ENCODE results near the gene NTNG2. TPM values are rescaled to one million over a fixed set of nuclear protein-coding genes. Genes with fewer than 3 reads are reported as not detected.

The NTNG2 gene
- total and polyA plus RNA-seq, 9 of the 15 experiments (the other 6 are each of a cell fraction or from before 2014, with no cell fraction given), result 0.01 to 0.11 (median 0.09) TPM; not detected in 6

DNA sequence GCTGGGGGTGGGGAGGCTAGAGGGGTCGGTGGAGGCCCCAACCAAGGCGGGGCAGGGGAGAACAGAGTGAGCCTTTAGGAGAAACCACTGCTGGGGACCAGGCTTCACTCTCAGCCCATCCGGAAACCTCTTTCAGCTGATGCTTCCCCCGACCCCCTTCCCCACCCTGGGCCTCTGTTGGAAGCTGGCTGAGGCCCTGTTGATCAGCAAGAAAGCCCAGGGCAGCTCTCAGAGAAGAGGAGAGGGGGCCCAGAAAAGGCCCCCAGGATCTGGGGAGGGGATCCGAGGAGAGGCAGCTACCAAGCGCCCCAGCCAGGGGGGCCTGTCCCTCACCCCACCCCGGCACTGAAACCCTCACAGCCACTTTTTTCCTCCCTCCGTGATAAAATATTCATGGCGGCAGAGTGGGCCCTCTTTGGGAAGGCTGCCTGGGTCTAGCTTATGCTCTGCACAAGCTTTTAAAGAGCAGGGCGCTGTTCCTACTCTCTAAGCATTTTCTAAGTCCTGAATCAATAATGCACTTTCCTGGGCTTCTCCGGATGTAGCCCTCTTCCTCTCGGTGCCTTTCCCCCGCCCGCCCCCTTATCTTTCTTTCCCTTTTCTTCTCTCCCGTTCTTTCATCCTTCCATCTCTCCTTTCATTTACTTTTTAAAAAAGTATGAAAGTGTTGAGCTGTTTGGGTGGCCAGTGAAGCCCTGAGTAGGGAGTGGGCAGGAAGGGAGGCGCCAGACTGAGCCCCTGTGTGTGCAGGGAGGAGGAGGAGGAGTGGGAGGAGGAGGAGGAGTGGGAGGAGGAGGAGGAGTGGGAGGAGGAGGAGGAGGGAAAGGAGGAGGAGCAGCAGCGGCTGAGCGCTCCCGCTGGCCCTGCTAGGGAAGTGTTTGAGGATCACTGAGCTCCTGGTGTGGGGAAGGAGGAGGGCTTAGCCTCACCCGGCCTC, 23.5 kb downstream of the NTNG2 start:
- no peak overlapping the region for H2AFZ ChIP-seq (ENCODE audit: low read depth, low read length)
- no peak overlapping the region for H3K4me2 ChIP-seq (ENCODE audit: insufficient read depth, low read length)
- ATAC-seq (no peak), FAIRE-seq (no peak), DNase-seq (ENCODE audit: extremely low read depth in 1 of 4, low spot score in 3 of 4) (peak in 2 of 4 experiments; percentile 44 to 50)
- CTCF ChIA-PET (ENCODE audit: low intra/inter-chr PET ratio), result no interaction called here
- TF ChIP-seq ZNF263 (CRISPR knock-in tag; IDR thresholded peaks at IDR 0.05; ENCODE audit: borderline replicate concordance) (peak; percentile 95), RBM14 (IDR thresholded peaks at IDR 0.05; ENCODE audit: borderline replicate concordance, insufficient read depth, low read depth, low read length) (no peak), EGR1 (conservative IDR thresholded peaks at IDR 0.05) (peak; percentile 85), BRF1 (IDR thresholded peaks at IDR 0.05; ENCODE audit: borderline replicate concordance, extremely low read depth, insufficient read length) (no peak), ZNF133 (CRISPR knock-in tag; IDR thresholded peaks at IDR 0.05) (no peak), ZBTB17 (CRISPR knock-in tag; IDR thresholded peaks at IDR 0.05) (no peak)
- peaks cover 0 to 15% of the 10 kb centered on the region in 2 experiments; a peak in 2 of 5 replicates for H3K4me1 ChIP-seq (replicated peaks in 1 of 2; ENCODE audit: control insufficient read depth in 2 of 2, insufficient read depth in 2 of 2, low read length in 2 of 2)
- H3K79me2 ChIP-seq (ENCODE audit: control insufficient read depth, insufficient read depth, low read length), result no peaks in the 10 kb centered on the region
- no peaks in the 10 kb centered on the region for H3K36me3 ChIP-seq (ENCODE audit: control insufficient read depth, insufficient read depth, low read length)
- in situ Hi-C loops (cut with MboI) (no loop called here), intact Hi-C loops (cut with micrococcal nuclease) (no loop called here)
- H3K27ac ChIP-seq (ENCODE audit: extremely low read depth, low read depth, low read length), result no peak overlapping the region
- no peaks in the 10 kb centered on the region for H3K9me1 ChIP-seq (ENCODE audit: control insufficient read depth, insufficient read depth, low read length)
- no peak overlapping the region for H3K4me3 ChIP-seq
- no TSS peak for BruUV-seq (replicated peaks)
- WGBS (ENCODE audit: insufficient coverage, low coverage, missing lambda C conversion rate), result 2% methylated on average over 11 of the region's 20 CpGs
- no peaks in the 10 kb centered on the region for H3K9me3 ChIP-seq (replicated peaks; ENCODE audit: control insufficient read depth, insufficient read depth, low read depth, low read length)
- no peak overlapping the region for H3K9ac ChIP-seq (ENCODE audit: insufficient read depth in 1 of 2, low read depth in 2 of 2, low read length in 2 of 2)
- H3K27me3 ChIP-seq (ENCODE audit: control insufficient read depth in 2 of 2, insufficient read depth in 2 of 2, low read length in 2 of 2), result peaks cover 49 to 88% of the 10 kb centered on the region in 2 experiments
- H4K20me1 ChIP-seq (replicated peaks; ENCODE audit: control insufficient read depth, insufficient read depth, low read length), result no peaks in the 10 kb centered on the region; the same call in none of the 2 replicates
- POLR2A ChIA-PET, result interaction anchor here (0.6 to 0.7 kb wide), 3 partner anchors 115 to 666 kb away, joined by 3 to 4 read pairs (median 3); no protein-coding TSS in a partner anchor
